ENCODE data around the gene SMC3.

DNA sequence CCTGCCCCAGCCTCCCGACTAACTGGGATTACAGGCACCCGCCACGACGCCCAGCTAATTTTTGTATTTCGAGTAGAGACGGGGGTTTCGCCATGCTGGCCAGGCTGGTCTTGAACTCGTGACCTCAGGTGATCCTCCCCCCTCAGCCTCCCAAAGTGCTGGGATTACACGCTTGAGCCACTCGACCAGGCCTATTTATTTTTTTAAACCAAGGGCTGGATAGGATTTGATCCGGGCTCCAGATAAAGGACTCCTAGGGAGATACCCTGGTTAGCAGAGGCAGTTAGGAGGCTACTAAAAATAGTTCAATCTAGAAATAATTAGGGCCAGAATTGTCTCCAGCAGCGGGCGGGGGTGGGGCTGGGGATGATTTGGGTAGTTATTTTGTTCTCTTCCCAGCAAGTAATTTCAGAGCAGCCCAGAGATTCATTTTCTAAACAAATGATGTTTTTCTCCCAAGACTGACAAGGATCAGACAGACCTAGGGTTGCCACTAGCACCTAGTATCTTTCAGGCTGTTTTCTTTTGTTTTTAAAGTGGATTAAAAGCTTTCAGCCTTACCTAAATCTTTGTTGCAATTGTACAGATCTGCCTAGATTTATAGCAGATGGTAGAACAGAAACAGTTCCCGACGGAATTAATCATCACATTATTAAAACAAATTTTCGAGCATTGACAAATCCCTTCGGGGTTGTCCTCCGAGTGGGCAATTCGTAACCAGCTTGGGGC is 859 bp upstream of the SMC3 start:
- TF ChIP-seq, protein P1, sequence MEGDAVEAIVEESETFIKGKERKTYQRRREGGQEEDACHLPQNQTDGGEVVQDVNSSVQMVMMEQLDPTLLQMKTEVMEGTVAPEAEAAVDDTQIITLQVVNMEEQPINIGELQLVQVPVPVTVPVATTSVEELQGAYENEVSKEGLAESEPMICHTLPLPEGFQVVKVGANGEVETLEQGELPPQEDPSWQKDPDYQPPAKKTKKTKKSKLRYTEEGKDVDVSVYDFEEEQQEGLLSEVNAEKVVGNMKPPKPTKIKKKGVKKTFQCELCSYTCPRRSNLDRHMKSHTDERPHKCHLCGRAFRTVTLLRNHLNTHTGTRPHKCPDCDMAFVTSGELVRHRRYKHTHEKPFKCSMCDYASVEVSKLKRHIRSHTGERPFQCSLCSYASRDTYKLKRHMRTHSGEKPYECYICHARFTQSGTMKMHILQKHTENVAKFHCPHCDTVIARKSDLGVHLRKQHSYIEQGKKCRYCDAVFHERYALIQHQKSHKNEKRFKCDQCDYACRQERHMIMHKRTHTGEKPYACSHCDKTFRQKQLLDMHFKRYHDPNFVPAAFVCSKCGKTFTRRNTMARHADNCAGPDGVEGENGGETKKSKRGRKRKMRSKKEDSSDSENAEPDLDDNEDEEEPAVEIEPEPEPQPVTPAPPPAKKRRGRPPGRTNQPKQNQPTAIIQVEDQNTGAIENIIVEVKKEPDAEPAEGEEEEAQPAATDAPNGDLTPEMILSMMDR (IDR thresholded peaks at IDR 0.05; ENCODE audit: insufficient read depth, low read length, poor library complexity, severe bottlenecking): no peak
- no peak for TF ChIP-seq EZH2phosphoT487 (conservative IDR thresholded peaks at IDR 0.05; ENCODE audit: low read length)

Data from SU-DHL-6 (cell line).